Subcutaneous adipose tissue (tissue), 4 donors: ENCODE data around the gene INHA. TPM values are rescaled to one million over a fixed set of nuclear protein-coding genes. Genes with fewer than 3 reads are reported as not detected.

Source experiments
- total RNA-seq, 4 donors: library from RNA; depleted of rRNA; stranded (reverse); fragments of >200 nt; gene quantifications; one replicate each; pipeline ENCODE4 v1.1.0, GENCODE V29; 2016
- TF ChIP-seq, protein P1 (sequence below): fragments of 450-650 bp; IDR thresholded peaks from one replicate; pipeline ENCODE4 v1.5.1; 2016; ENCODE audit warnings: low read depth, mild to moderate bottlenecking, control low read depth, antibody characterized with exemption, moderate library complexity

Gene INHA
- total RNA-seq, 4 donors from 2014 or later, result 0.66 to 1.5 TPM; not detected in 2

DNA sequence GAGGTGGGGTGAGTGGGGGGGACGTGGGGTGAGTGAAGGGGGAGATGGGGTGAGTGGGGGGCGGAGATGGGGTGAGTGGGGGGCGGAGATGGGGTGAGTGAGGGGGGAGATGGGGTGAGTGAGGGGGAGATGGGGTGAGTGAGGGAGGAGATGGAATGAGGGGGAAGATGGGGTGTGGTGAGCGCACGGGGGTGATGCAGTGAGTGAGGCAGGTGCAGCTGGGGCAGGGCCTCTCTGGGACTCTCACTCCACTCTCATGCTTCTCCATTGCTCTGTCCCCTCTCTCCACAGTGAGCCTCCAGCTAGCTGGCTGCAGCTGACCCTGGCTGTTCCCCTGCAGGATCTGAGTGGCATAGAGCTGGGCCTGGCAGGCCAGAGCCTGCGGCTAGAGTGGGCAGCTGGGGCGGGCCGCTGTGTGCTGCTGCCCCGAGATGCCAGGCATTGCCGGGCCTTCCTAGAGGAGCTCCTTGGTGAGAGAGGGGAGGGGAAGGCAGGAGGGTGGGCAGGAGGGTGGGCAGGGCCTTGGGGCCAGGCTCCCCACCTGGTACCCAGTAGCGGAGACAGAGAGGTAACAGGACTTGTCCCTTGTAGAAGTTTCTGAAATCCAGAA is 41.5 kb downstream of the INHA start:
- TF ChIP-seq, protein P1, sequence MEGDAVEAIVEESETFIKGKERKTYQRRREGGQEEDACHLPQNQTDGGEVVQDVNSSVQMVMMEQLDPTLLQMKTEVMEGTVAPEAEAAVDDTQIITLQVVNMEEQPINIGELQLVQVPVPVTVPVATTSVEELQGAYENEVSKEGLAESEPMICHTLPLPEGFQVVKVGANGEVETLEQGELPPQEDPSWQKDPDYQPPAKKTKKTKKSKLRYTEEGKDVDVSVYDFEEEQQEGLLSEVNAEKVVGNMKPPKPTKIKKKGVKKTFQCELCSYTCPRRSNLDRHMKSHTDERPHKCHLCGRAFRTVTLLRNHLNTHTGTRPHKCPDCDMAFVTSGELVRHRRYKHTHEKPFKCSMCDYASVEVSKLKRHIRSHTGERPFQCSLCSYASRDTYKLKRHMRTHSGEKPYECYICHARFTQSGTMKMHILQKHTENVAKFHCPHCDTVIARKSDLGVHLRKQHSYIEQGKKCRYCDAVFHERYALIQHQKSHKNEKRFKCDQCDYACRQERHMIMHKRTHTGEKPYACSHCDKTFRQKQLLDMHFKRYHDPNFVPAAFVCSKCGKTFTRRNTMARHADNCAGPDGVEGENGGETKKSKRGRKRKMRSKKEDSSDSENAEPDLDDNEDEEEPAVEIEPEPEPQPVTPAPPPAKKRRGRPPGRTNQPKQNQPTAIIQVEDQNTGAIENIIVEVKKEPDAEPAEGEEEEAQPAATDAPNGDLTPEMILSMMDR, result no peak

DNA sequence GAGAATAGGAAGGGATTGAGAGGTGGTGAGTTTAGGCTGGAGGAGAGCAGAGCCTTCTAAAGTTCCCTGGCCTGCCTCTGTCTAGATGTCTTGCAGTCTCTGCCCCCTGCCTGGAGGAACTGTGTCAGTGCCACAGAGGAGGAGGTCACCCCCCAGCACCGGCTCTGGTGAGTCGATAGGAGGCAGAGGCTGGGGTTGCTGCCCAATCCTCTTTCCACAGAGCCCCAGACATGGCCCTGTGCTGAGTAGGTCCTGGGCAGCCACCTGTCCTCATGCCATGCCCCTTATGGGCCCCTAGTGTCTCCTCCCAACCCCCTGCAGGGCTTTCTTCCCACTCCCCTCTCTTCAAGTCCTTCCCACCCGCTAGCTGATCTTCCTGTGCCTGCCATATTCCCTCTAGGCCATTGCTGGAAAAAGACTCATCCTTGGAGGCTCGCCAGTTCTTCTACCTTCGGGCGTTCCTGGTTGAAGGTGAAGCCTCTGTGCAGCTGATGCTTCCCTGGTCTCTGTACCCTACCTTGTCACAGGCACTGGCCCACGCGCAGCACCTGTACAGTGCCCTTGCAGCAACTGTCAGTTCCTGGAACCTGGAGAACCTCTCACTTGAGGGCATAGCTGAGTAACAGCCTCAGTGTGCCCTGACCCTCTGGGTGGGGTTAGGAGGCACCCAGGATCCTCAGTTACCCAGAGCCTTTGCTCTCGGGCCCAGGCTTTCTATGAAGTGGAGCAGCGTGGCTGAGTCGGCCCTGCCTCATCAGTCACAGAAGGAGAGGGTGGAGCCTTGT is 42.2 kb downstream of the INHA start:
- TF ChIP-seq, protein P1, result no peak

DNA sequence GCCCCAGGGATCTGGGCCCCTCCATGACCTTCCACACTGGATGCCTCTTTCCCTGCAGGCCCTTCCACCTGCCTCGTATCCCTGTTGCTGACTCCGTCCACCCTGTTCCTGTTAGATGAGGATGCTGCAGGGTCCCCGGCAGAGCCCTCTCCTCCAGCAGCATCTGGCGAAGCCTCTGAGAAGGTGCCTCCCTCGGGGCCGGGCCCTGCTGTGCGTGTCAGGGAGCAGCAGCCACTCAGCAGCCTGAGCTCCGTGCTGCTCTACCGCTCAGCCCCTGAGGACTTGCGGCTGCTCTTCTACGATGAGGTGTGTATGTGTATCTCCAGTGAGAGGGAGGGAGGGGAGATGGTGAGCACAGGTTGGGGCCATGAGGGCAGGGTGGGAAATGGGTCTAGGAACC is 42.9 kb downstream of the INHA start:
- TF ChIP-seq, protein P1, result no peak

- TF ChIP-seq, protein P1, result no peak
These were observed 43.8 kb downstream of the INHA start for GRCh38 chr2:219615894-219616293.

GRCh38 chr2:219616550-219616949 is 44.4 kb downstream of the INHA start:
- TF ChIP-seq, protein P1, result no peak

DNA sequence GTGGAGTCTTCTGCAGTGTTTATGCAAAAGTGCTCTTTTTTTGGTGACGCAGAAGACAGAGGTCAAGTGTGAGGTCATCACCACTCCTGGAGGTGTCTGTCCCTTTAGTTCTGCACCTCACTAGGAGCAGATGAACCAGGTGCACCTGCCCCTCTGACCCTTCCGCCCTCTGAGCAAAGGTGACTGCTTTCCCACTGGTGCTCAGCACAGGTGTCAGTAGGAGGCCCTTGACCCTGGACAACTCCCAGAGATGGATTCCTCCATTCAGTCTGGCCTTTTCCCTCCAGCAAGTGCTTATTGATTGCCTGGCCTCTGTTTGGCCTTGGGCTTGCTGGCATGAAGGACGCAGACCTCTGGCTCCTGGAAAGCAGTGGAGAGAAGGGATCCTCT is 46.6 kb downstream of the INHA start:
- TF ChIP-seq, protein P1, result no peak

DNA sequence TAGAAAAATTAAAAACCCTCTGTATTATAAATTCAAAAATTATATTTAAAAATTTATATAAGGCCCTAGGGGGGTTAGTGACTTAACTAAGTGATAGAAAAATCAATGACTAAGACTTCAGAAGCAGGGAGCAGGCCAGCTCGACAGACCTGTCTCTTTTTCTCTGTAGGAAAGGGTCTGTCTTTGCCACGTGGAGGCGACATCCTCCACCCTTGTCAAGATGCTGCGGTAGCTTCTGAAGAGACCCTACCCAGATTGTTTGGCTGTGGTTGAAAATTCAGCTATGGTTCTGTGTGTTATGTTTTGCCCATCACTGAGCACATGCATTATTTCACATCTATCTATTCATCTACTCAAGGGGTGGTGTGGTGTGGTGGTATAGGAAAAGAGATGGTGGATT is 47.1 kb downstream of the INHA start:
- TF ChIP-seq, protein P1, result no peak
